HepG2 (cell line): ENCODE results near the gene GHR.

Experiments used
- EZH2 ChIP-seq: conservative IDR thresholded peaks from 2 replicates; pipeline ENCODE4 v1.6.1; 2012; ENCODE audit warnings: mild to moderate bottlenecking, low read depth, low read length, moderate library complexity
- FOXK1 ChIP-seq: sonication (generic); formaldehyde crosslinking; IDR thresholded peaks from 2 replicates; pipeline ENCODE4 v1.4.0; 2020; ENCODE audit warnings: low read depth, missing genetic modification reagents, borderline replicate concordance
- GTF2F1 ChIP-seq: fragments of 150-350 bp; IDR thresholded peaks from 2 replicates; pipeline ENCODE4 v1.6.1; 2014; ENCODE audit warnings: low read length
- JUN ChIP-seq: sonication (generic); formaldehyde crosslinking; IDR thresholded peaks from 2 replicates; pipeline ENCODE4 v1.4.0; 2020; ENCODE audit warnings: mild to moderate bottlenecking, missing genetic modification reagents
- KDM1A ChIP-seq: IDR thresholded peaks from 2 replicates; pipeline ENCODE4 v1.6.1; 2016; ENCODE audit warnings: missing compliant biosample characterization
- KLF15 ChIP-seq: sonication (generic); formaldehyde crosslinking; IDR thresholded peaks from 2 replicates; pipeline ENCODE4 v1.8.1; 2023; ENCODE audit warnings: borderline replicate concordance, mild to moderate bottlenecking, inconsistent platforms, missing genetic modification reagents, mixed read lengths
- PHF8 ChIP-seq: sonication (generic); formaldehyde crosslinking; IDR thresholded peaks from 2 replicates; pipeline ENCODE4 v1.5.0; 2020; ENCODE audit warnings: missing genetic modification reagents
- SIN3A ChIP-seq: IDR thresholded peaks from 2 replicates; pipeline ENCODE4 v1.6.1; 2011; ENCODE audit warnings: low read depth, mild to moderate bottlenecking, control low read depth, low read length, borderline replicate concordance
- STAG1 ChIP-seq: sonication (generic); formaldehyde crosslinking; IDR thresholded peaks from 2 replicates; pipeline ENCODE4 v1.4.0; 2020; ENCODE audit warnings: missing genetic modification reagents
- ZBTB7A ChIP-seq: sonication (generic); formaldehyde crosslinking; IDR thresholded peaks from 2 replicates; pipeline ENCODE4 v1.8.0; 2022; ENCODE audit warnings: mild to moderate bottlenecking, missing genetic modification reagents
- ZKSCAN5 ChIP-seq: sonication (generic); formaldehyde crosslinking; IDR thresholded peaks from 2 replicates; pipeline ENCODE4 v1.5.1; 2020; ENCODE audit warnings: mild to moderate bottlenecking, missing genetic modification reagents
- ZNF253 ChIP-seq: sonication (generic); formaldehyde crosslinking; IDR thresholded peaks from 2 replicates; pipeline ENCODE4 v1.8.0; 2022; ENCODE audit warnings: mild to moderate bottlenecking, missing genetic modification reagents, borderline replicate concordance
- ZNF263 ChIP-seq: sonication (generic); formaldehyde crosslinking; IDR thresholded peaks from 2 replicates; pipeline ENCODE4 v1.4.0; 2020; ENCODE audit warnings: missing genetic modification reagents

DNA sequence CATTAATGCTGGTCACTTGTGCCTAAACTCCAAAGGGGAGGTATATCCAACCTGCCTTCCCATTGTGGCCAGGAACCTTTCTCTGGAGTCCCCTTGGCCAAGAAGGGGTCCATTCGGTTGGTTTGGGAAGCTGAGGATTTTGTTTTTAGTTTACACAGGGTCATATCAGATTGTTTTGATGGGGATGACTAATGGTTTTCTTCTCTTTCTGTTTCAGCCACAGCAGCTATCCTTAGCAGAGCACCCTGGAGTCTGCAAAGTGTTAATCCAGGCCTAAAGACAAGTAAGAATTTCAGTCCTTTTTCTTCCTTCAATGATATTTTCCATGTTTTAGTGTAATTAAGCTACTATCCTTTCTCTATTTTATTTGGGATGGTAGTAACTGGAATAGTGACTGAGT lies 205.6 kb downstream of the GHR start:
- no peak for TF ChIP-seq EZH2
- TF ChIP-seq STAG1 (CRISPR knock-in tag): no peak
- TF ChIP-seq KDM1A (CRISPR knock-in tag): no peak
- no peak for TF ChIP-seq ZBTB7A (CRISPR knock-in tag)
- TF ChIP-seq GTF2F1: no peak
- TF ChIP-seq KLF15: no peak
- TF ChIP-seq PHF8 (CRISPR knock-in tag): no peak
- no peak for TF ChIP-seq ZNF263 (CRISPR knock-in tag)
- TF ChIP-seq ZNF253 (CRISPR knock-in tag): no peak
- TF ChIP-seq FOXK1 (CRISPR knock-in tag): no peak
- no peak for TF ChIP-seq JUN (CRISPR knock-in tag)
- TF ChIP-seq SIN3A: no peak
- no peak for TF ChIP-seq ZKSCAN5 (CRISPR knock-in tag)
